C4-2B (cell line): ENCODE data around the gene GIPC2.

ENCODE experiments used
- CTCF ChIP-seq: fragments of 450-650 bp; conservative IDR thresholded peaks from 2 replicates; pipeline ENCODE4 v1.5.1; 2017; ENCODE audit warnings: mild to moderate bottlenecking
- ZFX ChIP-seq: fragments of 450-650 bp; IDR thresholded peaks from 2 replicates; pipeline ENCODE4 v1.6.1; 2017

DNA sequence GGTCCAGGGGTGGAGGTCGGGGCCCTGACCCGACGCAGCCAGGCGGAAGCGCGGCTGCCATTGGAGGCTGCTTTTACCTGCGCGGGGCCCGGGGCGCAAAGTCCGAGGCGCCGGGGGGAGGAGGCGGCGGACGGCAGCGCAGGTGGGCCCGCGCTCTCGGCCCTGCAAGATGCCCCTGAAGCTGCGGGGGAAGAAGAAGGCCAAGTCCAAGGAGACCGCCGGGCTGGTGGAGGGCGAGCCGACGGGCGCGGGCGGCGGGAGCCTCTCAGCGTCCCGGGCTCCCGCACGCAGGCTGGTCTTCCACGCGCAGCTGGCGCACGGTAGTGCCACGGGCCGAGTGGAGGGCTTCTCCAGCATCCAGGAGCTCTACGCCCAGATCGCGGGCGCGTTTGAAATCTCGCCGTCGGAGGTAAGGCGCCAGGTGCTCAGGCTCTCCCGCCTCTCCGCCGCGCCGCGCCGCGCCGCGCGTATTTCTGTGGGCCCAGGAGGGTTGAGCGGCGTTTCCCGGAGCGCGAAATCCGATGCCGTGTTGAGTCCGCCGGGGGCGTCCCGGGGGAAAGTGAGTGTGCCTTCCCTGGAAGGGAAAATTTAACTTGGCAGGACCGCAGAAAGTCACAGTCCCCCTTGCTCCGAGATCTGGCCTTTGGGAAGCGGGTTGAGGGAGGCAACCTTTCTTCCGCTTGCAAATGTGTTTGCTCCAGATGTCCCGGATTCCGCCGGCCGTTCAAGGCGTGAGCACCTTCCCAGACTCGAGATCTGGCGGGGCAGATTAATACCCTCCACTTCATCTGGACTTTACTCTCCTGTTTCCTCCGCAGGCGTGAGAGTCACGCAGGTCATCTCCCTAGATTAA is at the start of gene GIPC2:
- no peak for TF ChIP-seq ZFX
- TF ChIP-seq CTCF = no peak
